D721Med (cell line): ENCODE results near the gene PRSS57.

ENCODE experiments used
- DNase-seq: peaks from one replicate; pipeline ENCODE4 v3.0.0; 2011; ENCODE audit warnings: low spot score; ENCODE audit not compliant: insufficient read length
- FAIRE-seq: peaks from 2 replicates; lab custom pipeline; 2011; peaks lifted over from hg19 to GRCh38; lab: Jason Lieb, UNC
- TF ChIP-seq, protein P1 (sequence below): IDR thresholded peaks from 2 replicates; pipeline ENCODE4 v1.5.1; 2012; ENCODE audit warnings: mild to moderate bottlenecking, control low read depth; ENCODE audit not compliant: insufficient read depth; ENCODE audit errors: missing control alignments

The PRSS57 gene

DNA sequence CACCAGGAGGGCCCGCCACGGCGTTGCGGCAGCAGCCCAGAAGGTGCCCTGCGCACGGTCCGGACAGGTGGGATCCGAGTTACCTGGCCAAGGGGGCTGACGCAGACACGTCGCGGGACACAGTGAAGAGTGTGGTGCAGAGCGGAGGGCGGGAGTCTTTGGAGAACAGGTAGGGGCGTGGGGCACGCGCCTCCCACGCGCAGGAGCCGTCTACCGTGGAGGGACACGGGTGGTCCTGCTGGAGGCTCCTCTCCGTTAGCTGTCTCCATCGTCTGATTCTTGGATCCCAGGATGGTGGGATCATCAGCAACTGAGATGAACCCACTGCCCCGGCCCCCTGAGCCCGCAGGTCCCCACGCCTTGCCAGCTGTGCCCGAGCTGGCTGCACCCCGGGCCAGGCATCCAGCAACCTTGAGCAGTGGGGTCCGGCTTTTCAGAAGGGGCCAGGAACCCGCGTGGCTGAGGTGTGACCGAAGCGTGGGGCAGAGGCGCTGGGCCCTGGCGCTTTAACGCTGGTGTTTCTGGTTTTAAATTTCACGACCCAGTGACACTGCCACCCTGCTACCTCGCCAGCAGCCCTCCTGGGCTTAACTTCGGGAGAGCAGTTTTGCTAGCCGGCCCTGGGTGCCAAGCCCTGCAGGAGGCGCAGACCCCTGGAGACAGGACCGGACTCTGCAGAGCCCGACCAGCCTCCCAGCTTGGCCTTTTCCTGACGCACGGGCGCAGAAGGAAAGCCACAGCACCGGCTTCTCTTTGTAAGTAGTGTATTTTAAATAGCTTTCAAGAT, 48.3 kb downstream of the PRSS57 start:
- TF ChIP-seq, protein P1, sequence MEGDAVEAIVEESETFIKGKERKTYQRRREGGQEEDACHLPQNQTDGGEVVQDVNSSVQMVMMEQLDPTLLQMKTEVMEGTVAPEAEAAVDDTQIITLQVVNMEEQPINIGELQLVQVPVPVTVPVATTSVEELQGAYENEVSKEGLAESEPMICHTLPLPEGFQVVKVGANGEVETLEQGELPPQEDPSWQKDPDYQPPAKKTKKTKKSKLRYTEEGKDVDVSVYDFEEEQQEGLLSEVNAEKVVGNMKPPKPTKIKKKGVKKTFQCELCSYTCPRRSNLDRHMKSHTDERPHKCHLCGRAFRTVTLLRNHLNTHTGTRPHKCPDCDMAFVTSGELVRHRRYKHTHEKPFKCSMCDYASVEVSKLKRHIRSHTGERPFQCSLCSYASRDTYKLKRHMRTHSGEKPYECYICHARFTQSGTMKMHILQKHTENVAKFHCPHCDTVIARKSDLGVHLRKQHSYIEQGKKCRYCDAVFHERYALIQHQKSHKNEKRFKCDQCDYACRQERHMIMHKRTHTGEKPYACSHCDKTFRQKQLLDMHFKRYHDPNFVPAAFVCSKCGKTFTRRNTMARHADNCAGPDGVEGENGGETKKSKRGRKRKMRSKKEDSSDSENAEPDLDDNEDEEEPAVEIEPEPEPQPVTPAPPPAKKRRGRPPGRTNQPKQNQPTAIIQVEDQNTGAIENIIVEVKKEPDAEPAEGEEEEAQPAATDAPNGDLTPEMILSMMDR = no peak
- FAIRE-seq = no peak
- no peak for DNase-seq

DNA sequence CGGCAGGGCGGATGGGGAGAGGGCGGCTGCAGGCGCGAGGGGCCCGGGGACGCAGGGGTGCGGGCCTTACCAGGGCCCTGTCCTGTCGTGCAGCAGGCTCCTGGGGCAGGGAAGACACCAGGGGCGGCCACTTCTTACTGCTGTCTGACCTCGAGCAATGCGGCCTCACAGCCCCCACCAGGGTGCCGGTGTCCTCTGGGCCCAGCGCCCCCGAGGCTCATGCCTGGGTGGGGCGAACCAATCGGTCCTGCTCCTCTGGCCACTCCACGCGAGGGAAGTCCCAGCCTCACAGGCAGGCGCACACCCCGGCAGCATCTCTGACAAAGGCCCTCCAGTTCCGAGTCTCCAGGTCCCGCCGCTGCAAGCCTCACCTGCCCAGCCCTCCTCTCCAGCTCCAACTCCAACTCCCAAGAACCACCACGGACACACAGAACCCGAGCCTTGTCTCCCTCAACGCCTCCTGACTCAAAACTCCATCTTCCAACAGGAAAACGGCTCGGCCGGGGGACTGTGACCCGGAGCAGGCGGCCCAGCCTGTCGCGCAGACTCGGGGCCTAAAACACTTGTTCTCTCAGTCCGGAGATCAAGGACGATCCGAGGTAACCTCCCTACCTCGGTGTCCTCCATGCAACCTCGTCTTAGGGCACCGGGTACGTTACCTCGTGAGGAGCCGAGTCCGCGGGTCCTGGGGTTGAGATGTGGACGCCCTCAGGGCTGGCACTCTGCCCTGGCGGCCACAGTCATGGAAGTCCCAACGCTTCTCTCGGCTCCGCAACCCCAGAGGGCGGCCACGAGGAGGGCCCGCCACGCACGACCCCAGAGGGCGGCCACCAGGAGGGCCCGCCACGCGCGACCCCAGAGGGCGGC, 49.1 kb downstream of the PRSS57 start:
- TF ChIP-seq, protein P1 = no peak
- DNase-seq (no peak), FAIRE-seq (no peak)

DNA sequence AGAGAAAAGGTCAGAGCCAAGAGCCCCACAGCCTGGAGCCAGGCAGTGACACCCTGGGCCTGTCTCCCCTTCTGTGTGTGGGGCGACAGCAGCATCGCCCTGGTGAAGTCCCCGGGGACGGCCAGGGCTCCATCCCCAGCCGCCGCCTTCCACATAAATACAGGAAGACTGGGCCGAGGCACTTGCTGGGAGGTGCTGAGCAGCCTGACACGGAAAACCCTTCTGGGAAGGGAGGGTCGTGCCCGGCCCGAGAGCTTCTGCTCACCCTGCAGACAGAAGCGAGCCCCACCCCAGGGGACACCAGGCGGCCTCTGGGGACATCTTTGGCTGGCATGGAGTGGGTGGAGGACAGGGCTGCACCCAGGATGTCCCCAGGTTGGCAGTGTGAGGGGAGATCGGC, 50.5 kb downstream of the PRSS57 start:
- FAIRE-seq (no peak), DNase-seq (no peak)
- TF ChIP-seq, protein P1 = no peak

DNA sequence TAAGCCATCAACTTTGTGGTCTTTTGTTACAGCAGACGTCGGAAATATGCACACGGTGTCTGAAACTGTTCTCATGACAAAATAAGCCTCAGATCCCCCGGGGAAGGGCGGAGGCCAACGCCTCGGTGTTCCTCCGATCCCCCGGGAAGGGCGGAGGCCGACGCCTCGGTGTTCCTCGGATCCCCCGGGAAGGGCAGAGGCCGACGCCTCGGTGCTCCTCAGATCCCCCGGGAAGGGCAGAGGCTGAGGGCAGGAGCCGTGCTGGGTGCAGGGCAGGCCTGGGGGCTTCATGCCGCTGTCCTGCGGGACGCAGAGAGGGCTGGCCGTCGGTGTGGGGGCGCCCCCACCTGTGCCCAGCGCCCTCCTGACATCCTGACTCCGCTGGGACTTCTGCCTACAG, 50.9 kb downstream of the PRSS57 start:
- FAIRE-seq (no peak), DNase-seq (no peak)
- TF ChIP-seq, protein P1 = no peak

DNA sequence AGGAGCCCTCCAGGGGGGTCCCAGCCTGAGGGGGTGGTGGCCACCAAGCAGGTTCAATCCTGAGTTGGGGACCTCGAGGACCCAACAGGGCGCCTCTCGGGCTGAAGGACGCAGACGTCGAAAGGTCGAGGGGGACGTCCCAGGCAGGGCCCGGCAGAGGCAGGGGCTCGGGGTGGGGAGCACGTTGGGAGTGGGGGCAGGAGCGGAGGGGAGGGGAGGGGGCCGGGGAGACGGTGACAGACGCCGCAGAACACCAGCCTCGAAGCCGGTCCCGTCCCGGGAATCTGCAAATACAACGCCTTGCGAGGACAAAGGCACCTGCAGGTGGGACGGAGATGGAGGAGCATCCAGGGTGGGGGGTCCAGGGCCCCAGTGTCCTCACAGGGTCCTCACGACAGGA, 51.5 kb downstream of the PRSS57 start:
- FAIRE-seq = no peak
- DNase-seq = no peak
- TF ChIP-seq, protein P1 = no peak

DNA sequence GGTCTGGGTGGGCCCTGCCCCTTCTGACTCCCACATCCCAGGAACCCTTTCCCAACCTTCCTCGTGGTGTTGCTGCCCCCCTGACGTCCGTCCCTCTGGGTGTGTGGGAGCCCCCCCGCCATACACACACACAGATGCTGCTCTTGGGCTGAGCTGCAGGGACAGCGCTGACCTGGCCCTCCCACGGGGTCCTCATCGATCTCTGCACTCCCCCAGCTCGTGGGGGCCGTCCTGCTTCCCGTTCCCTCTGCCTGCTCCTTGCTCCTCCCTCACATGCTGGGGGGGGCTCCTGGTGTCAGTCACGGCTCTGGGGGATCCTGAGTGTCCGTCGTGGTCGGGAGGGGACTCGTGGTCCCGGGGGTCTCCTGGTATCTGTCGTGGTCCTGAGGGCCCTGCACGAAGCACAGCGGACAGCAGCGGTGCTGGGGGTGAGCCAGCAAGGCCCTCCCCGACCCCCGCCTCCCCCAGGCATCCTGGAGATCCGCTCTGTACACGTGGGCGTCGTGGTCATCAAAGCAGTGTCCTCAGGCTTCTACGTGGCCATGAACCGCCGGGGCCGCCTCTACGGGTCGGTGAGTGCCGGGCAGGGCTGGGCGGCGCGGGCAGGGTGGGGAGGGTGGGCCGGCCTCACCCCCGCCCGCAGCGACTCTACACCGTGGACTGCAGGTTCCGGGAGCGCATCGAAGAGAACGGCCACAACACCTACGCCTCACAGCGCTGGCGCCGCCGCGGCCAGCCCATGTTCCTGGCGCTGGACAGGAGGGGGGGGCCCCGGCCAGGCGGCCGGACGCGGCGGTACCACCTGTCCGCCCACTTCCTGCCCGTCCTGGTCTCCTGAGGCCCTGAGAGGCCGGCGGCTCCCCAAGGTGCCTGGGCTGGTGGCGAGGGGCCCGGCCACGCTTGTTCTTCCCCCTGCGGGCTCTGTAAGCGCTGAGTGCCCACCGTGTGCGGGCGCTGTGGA, 52.2 kb downstream of the PRSS57 start:
- FAIRE-seq (no peak), DNase-seq (no peak)
- TF ChIP-seq, protein P1 = no peak
